ENCODE data around the gene PIGU.
"Not testable (repeated sequence)": the region's sequence is repeated elsewhere in the genome, so short reads cannot be mapped to it uniquely, and the experiment has no call there.

Gene PIGU

GRCh38 chr20:34537651-34538050 is 139.2 kb downstream of the PIGU start:
- H3K4me3 ChIP-seq (ENCODE audit: low read depth, low read length): no peak overlapping the region

- no peak overlapping the region for H3K4me3 ChIP-seq (ENCODE audit: low read depth, low read length)
Measured at GRCh38 chr20:34536798-34537394, 140.0 kb downstream of the PIGU start.

- H3K4me3 ChIP-seq (ENCODE audit: low read depth, low read length): no peak overlapping the region
Measured at GRCh38 chr20:34535857-34536256, 141.0 kb downstream of the PIGU start.

DNA sequence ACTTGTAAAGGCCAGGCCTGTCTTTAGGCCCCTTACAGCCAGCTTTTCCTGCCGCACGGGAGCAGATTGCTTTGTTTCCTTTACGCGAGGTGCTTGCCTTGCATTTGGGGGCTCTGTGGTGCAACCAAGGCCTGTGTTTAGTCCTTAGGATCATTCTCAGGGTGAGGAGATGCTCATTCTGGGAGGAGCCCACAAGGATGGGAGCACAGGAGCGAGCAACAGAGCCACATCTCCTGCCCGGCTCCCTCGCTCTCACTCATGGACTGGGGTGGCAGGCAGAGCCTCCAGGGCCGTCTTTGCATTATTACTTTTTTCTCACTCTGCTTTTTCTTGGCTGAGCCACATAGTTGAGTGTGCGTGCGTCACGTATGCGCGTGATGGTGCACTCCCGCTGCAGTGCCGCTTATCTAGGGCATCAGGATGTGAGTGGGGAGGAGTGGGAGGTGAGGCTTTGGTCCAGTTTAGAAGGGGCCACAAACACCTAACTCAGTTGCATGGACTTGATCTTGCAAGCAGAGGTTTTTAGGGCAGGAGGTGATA is 141.5 kb downstream of the PIGU start:
- no peak overlapping the region for H3K4me3 ChIP-seq (ENCODE audit: low read depth, low read length)

- no peak overlapping the region for H3K4me3 ChIP-seq (ENCODE audit: low read depth, low read length)
Measured at GRCh38 chr20:34534391-34535165, 142.3 kb downstream of the PIGU start.

- no peak overlapping the region for H3K4me3 ChIP-seq (ENCODE audit: low read depth, low read length)
Measured at GRCh38 chr20:34532756-34533155, 144.1 kb downstream of the PIGU start.

- H3K4me3 ChIP-seq (ENCODE audit: low read depth, low read length): no peak overlapping the region
Measured at GRCh38 chr20:34532320-34532719, 144.6 kb downstream of the PIGU start.

GRCh38 chr20:34531608-34532265 is 145.2 kb downstream of the PIGU start:
- no peak overlapping the region for H3K4me3 ChIP-seq (ENCODE audit: low read depth, low read length)

DNA sequence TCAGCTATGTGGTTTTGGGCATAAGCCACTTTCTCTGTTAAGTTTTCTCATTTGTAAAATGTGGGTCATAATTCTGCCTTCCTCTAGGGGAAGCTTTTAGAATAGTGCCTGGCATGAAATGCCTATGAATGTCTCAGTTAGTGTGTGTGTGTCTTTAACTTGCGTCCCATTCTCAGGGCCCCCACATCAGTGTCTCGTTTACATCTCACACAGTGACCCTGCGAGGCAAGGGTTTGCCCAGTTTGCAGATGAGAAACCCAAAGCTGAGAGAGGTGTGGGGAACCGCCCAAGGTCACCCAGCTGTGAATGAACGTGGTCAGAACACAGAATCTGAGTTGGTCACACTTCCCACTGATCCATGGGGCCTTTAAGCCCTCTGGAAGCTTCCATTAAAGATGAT is 146.6 kb downstream of the PIGU start:
- no peak overlapping the region for H3K4me3 ChIP-seq (ENCODE audit: low read depth, low read length)

- no peak overlapping the region for H3K4me3 ChIP-seq (ENCODE audit: low read depth, low read length)
Measured at GRCh38 chr20:34529742-34530141, 147.2 kb downstream of the PIGU start.

DNA sequence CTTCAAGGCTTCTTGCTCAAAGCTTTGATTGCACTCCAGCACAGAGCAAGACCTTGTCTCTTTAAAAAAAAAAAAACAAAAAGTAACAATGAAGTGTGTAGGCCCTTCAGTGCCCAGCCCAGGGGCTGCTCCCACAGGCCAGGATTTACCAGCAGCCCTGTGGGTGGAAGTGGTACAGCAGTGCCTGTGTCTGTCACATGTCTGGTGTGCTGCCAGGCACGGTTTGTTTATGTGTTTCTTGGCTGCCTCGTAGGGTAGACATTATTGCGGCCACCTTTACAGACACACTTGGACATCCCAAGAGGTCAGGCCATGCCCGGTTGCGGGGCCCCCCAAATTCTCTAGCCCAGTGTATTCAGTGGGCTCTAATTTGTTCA is 148.0 kb downstream of the PIGU start:
- H3K4me3 ChIP-seq (ENCODE audit: low read depth, low read length): no peak overlapping the region

- H3K4me3 ChIP-seq (ENCODE audit: low read depth, low read length): no peak overlapping the region
Measured at GRCh38 chr20:34527016-34527415, 149.9 kb downstream of the PIGU start.

DNA sequence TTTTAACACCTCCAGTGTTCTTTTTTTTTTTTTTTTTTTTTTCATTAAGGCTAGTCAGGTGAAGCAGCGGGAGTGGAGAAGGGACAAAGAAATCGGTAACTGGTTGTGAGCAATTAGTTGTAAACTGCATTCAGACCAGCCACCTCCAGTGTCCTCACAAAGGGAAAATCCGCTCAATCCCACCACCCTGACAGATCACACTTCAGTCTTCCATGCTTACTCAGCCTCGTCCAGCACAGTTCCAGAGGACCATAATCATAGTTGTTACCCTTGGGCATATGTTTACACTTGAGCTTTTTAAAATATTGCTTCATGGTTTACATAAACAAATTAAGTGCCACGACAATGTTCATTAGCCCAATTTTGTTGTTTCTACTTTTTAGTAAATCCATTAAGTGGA is 150.4 kb downstream of the PIGU start:
- no peak overlapping the region for H3K4me3 ChIP-seq (ENCODE audit: low read depth, low read length)

- no peak overlapping the region for H3K4me3 ChIP-seq (ENCODE audit: low read depth, low read length)
Measured at GRCh38 chr20:34525709-34526416, 151.0 kb downstream of the PIGU start.

DNA sequence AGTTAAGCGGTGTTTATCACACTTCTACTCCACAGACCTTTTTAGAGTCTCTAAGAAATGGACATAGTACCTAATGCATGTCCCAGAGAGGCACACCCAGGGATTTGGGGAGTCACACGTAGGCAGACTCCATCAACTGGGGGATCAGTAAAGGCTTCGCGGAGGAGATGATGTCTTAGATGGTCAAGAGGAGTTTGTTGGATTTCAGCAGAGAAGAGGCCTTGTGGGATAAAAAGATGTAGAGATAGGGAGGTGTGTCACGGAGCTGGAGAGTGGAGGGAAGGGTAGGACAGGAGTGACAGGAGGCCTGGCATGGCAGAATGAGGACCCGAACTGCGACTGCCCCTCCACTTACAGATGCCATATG is 151.6 kb downstream of the PIGU start:
- no peak overlapping the region for H3K4me3 ChIP-seq (ENCODE audit: low read depth, low read length)

DNA sequence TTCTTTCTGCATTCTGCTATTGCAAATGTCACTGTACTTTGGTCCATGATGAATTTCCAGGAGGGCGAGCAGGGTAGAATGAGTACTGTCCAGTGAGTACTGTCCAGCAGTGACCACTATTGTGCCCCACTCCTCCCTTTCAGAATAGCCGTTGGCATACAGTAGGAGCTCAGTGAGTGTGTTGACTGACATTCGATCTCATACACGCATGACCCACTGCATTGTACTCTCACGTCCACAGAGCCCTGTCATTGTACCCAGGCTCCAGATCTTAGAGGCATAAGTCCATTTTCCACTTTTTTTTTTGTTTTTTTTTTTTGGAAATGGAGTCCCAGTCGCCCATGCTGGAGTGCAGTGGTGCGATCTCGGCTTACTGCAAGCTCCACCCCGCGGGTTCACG is 152.5 kb downstream of the PIGU start:
- H3K4me3 ChIP-seq (ENCODE audit: low read depth, low read length): no peak overlapping the region

- no peak overlapping the region for H3K4me3 ChIP-seq (ENCODE audit: low read depth, low read length)
Measured at GRCh38 chr20:34522969-34523871, 153.7 kb downstream of the PIGU start.

DNA sequence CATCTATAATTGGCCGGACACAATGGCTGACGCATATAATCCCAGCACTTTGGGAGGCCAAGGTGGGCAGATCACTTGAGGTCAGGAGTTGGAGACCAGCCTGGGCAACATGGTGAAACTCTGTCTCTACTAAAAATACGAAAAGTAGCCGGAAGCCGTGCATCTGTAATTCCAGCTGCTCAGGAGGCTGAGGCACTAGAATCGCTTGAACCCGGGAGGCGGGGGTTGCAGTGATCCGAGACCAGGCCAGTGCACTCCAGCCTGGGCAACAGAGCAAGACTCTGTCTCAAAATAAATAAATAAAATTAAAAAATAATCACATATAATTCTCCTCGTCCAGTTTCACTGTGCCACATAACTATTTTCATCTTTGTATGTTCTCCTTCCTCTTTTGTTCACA is 157.1 kb downstream of the PIGU start:
- H3K4me3 ChIP-seq (ENCODE audit: low read depth, low read length): not testable (repeated sequence)

DNA sequence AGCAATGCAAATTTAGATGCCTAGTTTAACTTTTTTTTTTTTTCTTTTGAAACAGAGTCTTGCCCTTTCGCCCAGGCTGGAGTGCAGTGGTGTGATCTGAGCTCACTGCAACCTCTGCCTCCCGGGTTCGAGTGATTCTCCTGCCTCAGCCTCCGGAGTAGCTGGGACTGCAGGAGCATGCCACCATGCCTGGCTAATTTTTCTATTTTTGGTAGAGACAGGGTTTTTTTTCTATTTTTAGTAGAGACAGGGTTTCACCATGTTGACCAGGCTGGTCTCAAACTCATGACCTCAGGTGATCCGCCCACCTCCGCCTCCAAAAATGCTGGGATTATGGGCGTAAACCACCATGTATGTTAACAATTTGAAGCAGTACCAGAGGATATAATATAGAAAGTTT is 158.0 kb downstream of the PIGU start:
- not testable (repeated sequence) for H3K4me3 ChIP-seq (ENCODE audit: low read depth, low read length)

DNA sequence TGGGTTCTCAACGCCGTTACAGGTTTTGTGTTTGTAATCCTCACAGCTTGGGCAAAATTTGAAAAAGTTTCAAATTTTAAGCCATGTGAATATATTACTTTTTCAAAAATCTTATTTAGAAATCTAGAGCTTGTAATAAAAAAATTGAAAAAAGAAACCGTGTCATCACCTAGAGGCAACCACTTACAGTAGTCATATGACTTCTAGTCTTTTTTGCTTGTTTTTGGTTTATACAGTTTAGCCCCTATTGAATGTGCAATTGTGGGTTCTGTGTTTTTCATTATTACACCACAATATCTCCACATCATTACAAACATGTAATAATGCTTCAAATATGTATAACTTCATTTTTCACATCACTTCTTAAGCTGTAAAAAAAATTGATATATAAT is 159.8 kb downstream of the PIGU start:
- H3K4me3 ChIP-seq (ENCODE audit: low read depth, low read length): peak overlapping the region; percentile 90
